Breast epithelium (tissue), 4 donors: ENCODE results near the gene CCSER1. TPM values are rescaled to one million over a fixed set of nuclear protein-coding genes. Genes with fewer than 3 reads are reported as not detected.

Source experiments
- DNase-seq, 2 donors: peaks; one replicate each; pipeline ENCODE4 v3.0.0-alpha.2; 2019; ENCODE audit warnings: low spot score in 2 of 2
- H3K27ac ChIP-seq, 2 donors: fragments of 200-600 bp; sonication (generic) in 1 of 2; one replicate each; pipeline ENCODE4 v1.5.1; 2016 to 2019; ENCODE audit warnings: mild to moderate bottlenecking in 1 of 2
- H3K27me3 ChIP-seq, 2 donors: fragments of 200-600 bp; sonication (generic) in 1 of 2; one replicate each; pipeline versions ENCODE4 v1.5.1 to v1.6.0; 2017 to 2019; ENCODE audit warnings: control low read depth in 1 of 2, mild to moderate bottlenecking in 1 of 2
- H3K36me3 ChIP-seq: fragments of 200-600 bp; one replicate; pipeline ENCODE4 v1.5.1; 2019
- H3K4me1 ChIP-seq, 2 donors: fragments of 200-600 bp; sonication (generic); one replicate each; pipeline ENCODE4 v1.5.1; 2016 to 2019; ENCODE audit warnings: control low read depth in 1 of 2
- H3K4me3 ChIP-seq, 3 donors: fragments of 200-600 bp; sonication (generic); 1 replicate in 2 of 3; 2 replicates in 1 of 3; pipeline ENCODE4 v1.5.1; 2016 to 2019; ENCODE audit warnings: mild to moderate bottlenecking in 3 of 3, moderate library complexity in 2 of 3
- H3K9me3 ChIP-seq, 2 donors: fragments of 200-600 bp; sonication (generic) in 1 of 2; one replicate each; pipeline ENCODE4 v1.5.1; 2016 to 2019; ENCODE audit warnings: control low read depth in 1 of 2
- POLR2A ChIP-seq: fragments of 450-650 bp; IDR thresholded peaks from one replicate; pipeline ENCODE4 v1.6.1; 2016; ENCODE audit warnings: antibody characterized with exemption, mild to moderate bottlenecking, moderate library complexity
- POLR2AphosphoS5 ChIP-seq, 3 donors: sonication (generic); formaldehyde crosslinking; IDR thresholded peaks; one replicate each; pipeline ENCODE4 v1.6.1; 2017; ENCODE audit warnings: antibody characterized with exemption in 3 of 3
- intact Hi-C: fragments of 100-400 bp; cut with DNase I; formaldehyde crosslinking; loops from one replicate; pipeline ENCODE4 v1.15.1; 2023; ENCODE audit warnings: low total_unique reads
- total RNA-seq, 3 donors: library from RNA; depleted of rRNA; stranded (reverse); fragments of >200 nt; gene quantifications; one replicate each; pipeline ENCODE4 v1.1.0, GENCODE V29; 2016
- TF ChIP-seq, protein P1 (sequence below), 3 donors: fragments of 450-650 bp; IDR thresholded peaks; one replicate each; pipeline ENCODE4 v1.5.1; 2016 to 2017; ENCODE audit warnings: antibody characterized with exemption in 3 of 3, mild to moderate bottlenecking in 3 of 3, moderate library complexity in 3 of 3

Gene CCSER1
- total RNA-seq, 3 donors from 2014 or later: 6.4 to 73.3 (median 55.7) TPM

DNA sequence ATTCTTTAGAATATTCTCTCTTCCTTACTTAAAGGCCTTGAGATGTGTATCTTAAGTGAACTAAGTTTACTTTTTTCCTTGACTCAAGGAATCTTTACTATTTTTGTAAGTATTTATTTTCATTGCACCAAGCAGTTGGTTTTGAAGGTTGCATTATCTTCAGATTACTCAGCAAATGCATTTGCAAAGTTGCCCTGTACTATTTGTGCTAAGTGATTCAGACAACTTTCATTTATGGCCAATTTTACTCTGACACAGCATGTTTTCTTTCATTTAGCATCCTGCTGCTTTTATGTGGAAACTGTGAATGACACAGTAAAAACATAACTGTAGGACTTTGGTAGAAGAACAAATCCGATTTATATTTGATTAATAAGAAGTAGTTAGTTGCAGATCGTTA is 191.0 kb downstream of the CCSER1 start:
- intact Hi-C loops: no loop called here
- Histone ChIP-seq H3K27me3 (no peaks in the 10 kb centered on the region), H3K36me3 (no peaks in the 10 kb centered on the region), H3K4me3 (no peak overlapping the region), H3K27ac (no peak overlapping the region), H3K4me1 (no peaks in the 10 kb centered on the region), H3K9me3 (peaks cover 0 to 6% of the 10 kb centered on the region in 2 donors)
- TF ChIP-seq POLR2AphosphoS5 (IDR thresholded peaks at IDR 0.05) (no peak), POLR2A (no peak)
- TF ChIP-seq, protein P1, sequence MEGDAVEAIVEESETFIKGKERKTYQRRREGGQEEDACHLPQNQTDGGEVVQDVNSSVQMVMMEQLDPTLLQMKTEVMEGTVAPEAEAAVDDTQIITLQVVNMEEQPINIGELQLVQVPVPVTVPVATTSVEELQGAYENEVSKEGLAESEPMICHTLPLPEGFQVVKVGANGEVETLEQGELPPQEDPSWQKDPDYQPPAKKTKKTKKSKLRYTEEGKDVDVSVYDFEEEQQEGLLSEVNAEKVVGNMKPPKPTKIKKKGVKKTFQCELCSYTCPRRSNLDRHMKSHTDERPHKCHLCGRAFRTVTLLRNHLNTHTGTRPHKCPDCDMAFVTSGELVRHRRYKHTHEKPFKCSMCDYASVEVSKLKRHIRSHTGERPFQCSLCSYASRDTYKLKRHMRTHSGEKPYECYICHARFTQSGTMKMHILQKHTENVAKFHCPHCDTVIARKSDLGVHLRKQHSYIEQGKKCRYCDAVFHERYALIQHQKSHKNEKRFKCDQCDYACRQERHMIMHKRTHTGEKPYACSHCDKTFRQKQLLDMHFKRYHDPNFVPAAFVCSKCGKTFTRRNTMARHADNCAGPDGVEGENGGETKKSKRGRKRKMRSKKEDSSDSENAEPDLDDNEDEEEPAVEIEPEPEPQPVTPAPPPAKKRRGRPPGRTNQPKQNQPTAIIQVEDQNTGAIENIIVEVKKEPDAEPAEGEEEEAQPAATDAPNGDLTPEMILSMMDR (IDR thresholded peaks at IDR 0.05): no peak
- DNase-seq: no peak

DNA sequence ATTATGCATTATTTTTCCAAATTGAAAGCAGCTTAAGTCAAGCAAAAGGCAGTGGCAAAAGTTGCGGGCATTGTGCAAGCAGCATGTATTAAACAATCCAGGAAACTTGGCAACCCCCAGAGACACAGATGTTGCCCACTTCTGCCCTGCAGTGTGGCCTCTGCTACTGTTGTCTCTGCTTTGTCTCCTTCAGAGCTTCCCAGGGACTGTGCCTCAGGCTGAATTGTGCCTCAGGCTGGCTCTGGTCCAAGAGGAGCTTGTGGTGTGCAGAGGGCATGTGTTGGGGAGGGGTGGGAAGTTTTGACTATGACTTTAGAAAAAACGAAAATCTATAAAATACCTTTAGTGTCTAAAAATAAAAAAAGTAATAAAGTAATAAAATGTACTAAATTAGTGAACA is 201.4 kb downstream of the CCSER1 start:
- no peak for DNase-seq
- no peak overlapping the region for H3K27ac ChIP-seq
- H3K4me1 ChIP-seq: no peaks in the 10 kb centered on the region
- H3K36me3 ChIP-seq: no peaks in the 10 kb centered on the region
- intact Hi-C loops: no loop called here
- no peak overlapping the region for H3K4me3 ChIP-seq
- H3K27me3 ChIP-seq: no peaks in the 10 kb centered on the region
- TF ChIP-seq, protein P1 (IDR thresholded peaks at IDR 0.05): no peak
- no peak for TF ChIP-seq POLR2AphosphoS5 (IDR thresholded peaks at IDR 0.05)
- no peak for TF ChIP-seq POLR2A
- peaks cover 0 to 1% of the 10 kb centered on the region in 2 donors for H3K9me3 ChIP-seq

GRCh38 chr4:90330546-90330945 is 203.4 kb downstream of the CCSER1 start:
- Histone ChIP-seq H3K4me1 (no peaks in the 10 kb centered on the region), H3K27me3 (no peaks in the 10 kb centered on the region), H3K36me3 (no peaks in the 10 kb centered on the region), H3K27ac (no peak overlapping the region), H3K9me3 (no peaks in the 10 kb centered on the region), H3K4me3 (no peak overlapping the region)
- DNase-seq: no peak
- TF ChIP-seq POLR2AphosphoS5 (IDR thresholded peaks at IDR 0.05) (no peak), POLR2A (no peak)
- TF ChIP-seq, protein P1 (IDR thresholded peaks at IDR 0.05): no peak
- intact Hi-C loops: no loop called here

DNA sequence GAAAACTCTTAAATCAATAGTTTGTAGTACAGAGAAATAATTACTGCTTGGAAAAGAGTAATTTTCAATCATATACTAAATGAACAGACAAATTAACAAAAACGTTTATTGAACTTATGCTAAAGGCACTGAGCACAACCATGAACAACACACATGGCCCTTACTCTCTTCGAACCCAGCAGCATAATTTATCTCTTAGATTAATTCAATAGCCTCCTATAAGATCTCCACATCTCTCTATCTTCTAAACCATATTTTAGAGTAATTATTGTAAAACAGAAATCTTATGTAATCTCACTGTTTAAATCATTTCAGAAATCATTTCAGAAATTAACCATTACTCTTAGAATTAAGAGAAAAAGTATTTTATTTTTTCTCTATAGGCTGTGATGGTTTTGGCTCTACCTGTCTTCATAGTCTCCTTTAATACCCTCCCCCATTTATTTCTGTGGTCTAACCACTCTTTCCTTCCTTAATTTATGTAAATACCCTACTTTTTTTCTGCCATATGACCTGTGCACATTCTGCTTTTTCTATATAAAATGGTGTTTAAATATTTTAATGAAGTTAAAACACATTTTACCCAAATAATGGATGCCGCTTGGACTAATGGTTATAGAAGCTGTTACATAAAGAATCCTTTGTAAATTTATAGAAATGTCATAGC is 218.5 kb downstream of the CCSER1 start:
- Histone ChIP-seq H3K4me3 (no peak overlapping the region), H3K9me3 (no peaks in the 10 kb centered on the region), H3K27me3 (no peaks in the 10 kb centered on the region), H3K36me3 (no peaks in the 10 kb centered on the region), H3K4me1 (no peaks in the 10 kb centered on the region), H3K27ac (no peak overlapping the region)
- intact Hi-C loops: no loop called here
- DNase-seq: no peak
- no peak for TF ChIP-seq POLR2AphosphoS5 (IDR thresholded peaks at IDR 0.05)
- TF ChIP-seq POLR2A: no peak
- TF ChIP-seq, protein P1 (IDR thresholded peaks at IDR 0.05): no peak

- no peak overlapping the region for H3K27ac ChIP-seq
- no peaks in the 10 kb centered on the region for H3K36me3 ChIP-seq
- H3K4me3 ChIP-seq: no peak overlapping the region
- no peak for DNase-seq
- intact Hi-C loops: no loop called here
- no peaks in the 10 kb centered on the region for H3K9me3 ChIP-seq
- TF ChIP-seq, protein P1 (IDR thresholded peaks at IDR 0.05): no peak
- TF ChIP-seq POLR2AphosphoS5 (IDR thresholded peaks at IDR 0.05): no peak
- TF ChIP-seq POLR2A: no peak
- H3K27me3 ChIP-seq: no peaks in the 10 kb centered on the region
- H3K4me1 ChIP-seq: no peaks in the 10 kb centered on the region
These were observed 222.4 kb downstream of the CCSER1 start for GRCh38 chr4:90349636-90350035.
